Thymus (tissue), 11 donors: Measurements from ENCODE around the gene ANO10. TPM values are rescaled to one million over a fixed set of nuclear protein-coding genes. Genes with fewer than 3 reads are reported as not detected.

Experiments
- DNase-seq, 9 donors: peaks; one replicate each; pipeline ENCODE4 v3.0.0-alpha.2; 2013; ENCODE audit warnings: low spot score in 9 of 9, low read depth in 6 of 9, missing footprints in 1 of 9
- H3K27ac ChIP-seq, 2 donors: one replicate each; pipeline ENCODE4 v1.5.1; 2013; ENCODE audit warnings: control low read depth in 1 of 2, low read depth in 1 of 2, low read length in 1 of 2, mild to moderate bottlenecking in 1 of 2, moderate library complexity in 1 of 2
- H3K27me3 ChIP-seq, 2 donors: one replicate each; pipeline ENCODE4 v1.5.1; 2013; ENCODE audit warnings: low read length in 1 of 2; ENCODE audit not compliant: control insufficient read depth in 2 of 2, insufficient read depth in 1 of 2
- H3K36me3 ChIP-seq, 2 donors: one replicate each; pipeline ENCODE4 v1.5.1; 2013; ENCODE audit warnings: low read length in 1 of 2, mild to moderate bottlenecking in 1 of 2, moderate library complexity in 1 of 2; ENCODE audit not compliant: control insufficient read depth in 2 of 2, insufficient read depth in 2 of 2
- H3K4me1 ChIP-seq, 2 donors: one replicate each; pipeline ENCODE4 v1.5.1; 2013; ENCODE audit warnings: low read length in 2 of 2; ENCODE audit not compliant: control insufficient read depth in 2 of 2, insufficient read depth in 2 of 2
- H3K4me3 ChIP-seq, 2 donors: one replicate each; pipeline ENCODE4 v1.5.1; 2013; ENCODE audit warnings: low read length in 2 of 2, control low read depth in 1 of 2, mild to moderate bottlenecking in 1 of 2
- H3K9me3 ChIP-seq, 2 donors: one replicate each; pipeline ENCODE4 v1.5.1; 2013; ENCODE audit warnings: low read length in 1 of 2, mild to moderate bottlenecking in 1 of 2; ENCODE audit not compliant: control insufficient read depth in 2 of 2, insufficient read depth in 1 of 2
- WGBS: extraction: QIAGEN DNeasy Blood & Tissue Kit; methylation state at CpG from one replicate; pipeline ENCODE4 v1.1.7; 2013; 5-methylcytosine and 5-hydroxymethylcytosine counted together
- polyA plus RNA-seq: library from polyadenylated mRNA; stranded (reverse); fragments of 200-250 nt; gene quantifications from one replicate; pipeline ENCODE4 v1.2.3, GENCODE V29; 2013
- total RNA-seq: library from RNA; stranded (reverse); fragments of 120-200 nt; gene quantifications from one replicate; pipeline ENCODE4 v1.2.4, GENCODE V29; 2013
- donor health status: healthy.

ANO10 gene
- total and polyA plus RNA-seq, 2 donors: 5.2 to 8.7 TPM

- no peak overlapping the region for H3K27ac ChIP-seq
- no peaks in the 10 kb centered on the region for H3K36me3 ChIP-seq
- DNase-seq: no peak
- H3K9me3 ChIP-seq: no peaks in the 10 kb centered on the region
- H3K4me1 ChIP-seq: no peaks in the 10 kb centered on the region
- H3K27me3 ChIP-seq: no peaks in the 10 kb centered on the region
- H3K4me3 ChIP-seq: no peak overlapping the region
Observed at GRCh38 chr3:43435706-43436105, 186.1 kb downstream of the ANO10 start.

- WGBS: 97% methylated on average over 2 of the region's 2 CpGs
- Histone ChIP-seq H3K4me1 (no peaks in the 10 kb centered on the region), H3K27ac (no peak overlapping the region), H3K9me3 (no peaks in the 10 kb centered on the region), H3K27me3 (no peaks in the 10 kb centered on the region), H3K36me3 (no peaks in the 10 kb centered on the region), H3K4me3 (no peak overlapping the region)
- no peak for DNase-seq
Observed at GRCh38 chr3:43434431-43434830, 187.4 kb downstream of the ANO10 start.

GRCh38 chr3:43432462-43432861 is 189.3 kb downstream of the ANO10 start:
- Histone ChIP-seq H3K27me3 (no peaks in the 10 kb centered on the region), H3K27ac (no peak overlapping the region), H3K36me3 (no peaks in the 10 kb centered on the region), H3K4me3 (no peak overlapping the region), H3K4me1 (no peaks in the 10 kb centered on the region), H3K9me3 (no peaks in the 10 kb centered on the region)
- WGBS: 95% methylated on average over 2 of the region's 2 CpGs
- DNase-seq: no peak

GRCh38 chr3:43426388-43426787 is 195.4 kb downstream of the ANO10 start:
- H3K27ac ChIP-seq: no peak overlapping the region
- WGBS: 97% methylated on average over 1 of the region's 1 CpG

GRCh38 chr3:43425829-43426228 is 196.0 kb downstream of the ANO10 start:
- Histone ChIP-seq H3K4me3 (no peak overlapping the region), H3K36me3 (no peaks in the 10 kb centered on the region), H3K27me3 (no peaks in the 10 kb centered on the region), H3K27ac (no peak overlapping the region), H3K4me1 (no peaks in the 10 kb centered on the region), H3K9me3 (peaks cover 0 to 6% of the 10 kb centered on the region in 2 donors)
- DNase-seq: no peak
- 98% methylated on average over 4 of the region's 4 CpGs for WGBS

More at GRCh38 chr3:43426388-43426787, 195.4 kb downstream of the ANO10 start:
- no peak for DNase-seq
- H3K27me3 ChIP-seq: no peaks in the 10 kb centered on the region
- no peak overlapping the region for H3K4me3 ChIP-seq
- H3K36me3 ChIP-seq: no peaks in the 10 kb centered on the region
- no peaks in the 10 kb centered on the region for H3K4me1 ChIP-seq
- peaks cover 0 to 6% of the 10 kb centered on the region in 2 donors for H3K9me3 ChIP-seq

GRCh38 chr3:43423639-43424038 is 198.2 kb downstream of the ANO10 start:
- no peak overlapping the region for H3K27ac ChIP-seq
- no peak for DNase-seq

GRCh38 chr3:43423142-43423541 is 198.7 kb downstream of the ANO10 start:
- H3K4me1 ChIP-seq: no peaks in the 10 kb centered on the region
- DNase-seq: no peak
- no peak overlapping the region for H3K4me3 ChIP-seq
- H3K27me3 ChIP-seq: no peaks in the 10 kb centered on the region
- H3K27ac ChIP-seq: no peak overlapping the region
- H3K36me3 ChIP-seq: no peaks in the 10 kb centered on the region
- peaks cover 0 to 6% of the 10 kb centered on the region in 2 donors for H3K9me3 ChIP-seq
- 98% methylated on average over 3 of the region's 3 CpGs for WGBS

More at GRCh38 chr3:43423639-43424038, 198.2 kb downstream of the ANO10 start:
- Histone ChIP-seq H3K4me3 (no peak overlapping the region), H3K27me3 (no peaks in the 10 kb centered on the region), H3K9me3 (peaks cover 0 to 6% of the 10 kb centered on the region in 2 donors), H3K4me1 (no peaks in the 10 kb centered on the region), H3K36me3 (no peaks in the 10 kb centered on the region)
- WGBS: 64% methylated on average over 3 of the region's 3 CpGs

GRCh38 chr3:43418601-43419272 is 203.1 kb downstream of the ANO10 start:
- Histone ChIP-seq H3K36me3 (peaks cover 0 to 3% of the 10 kb centered on the region in 2 donors), H3K27me3 (no peaks in the 10 kb centered on the region), H3K4me3 (no peak overlapping the region), H3K9me3 (no peaks in the 10 kb centered on the region), H3K27ac (no peak overlapping the region), H3K4me1 (no peaks in the 10 kb centered on the region)
- no peak for DNase-seq
- WGBS: 97% methylated on average over 8 of the region's 8 CpGs

GRCh38 chr3:43417133-43417532 is 204.7 kb downstream of the ANO10 start:
- Histone ChIP-seq H3K9me3 (no peaks in the 10 kb centered on the region), H3K36me3 (peaks cover 0 to 3% of the 10 kb centered on the region in 2 donors), H3K4me1 (peaks cover 3 to 4% of the 10 kb centered on the region in 2 donors), H3K4me3 (no peak overlapping the region), H3K27me3 (no peaks in the 10 kb centered on the region), H3K27ac (no peak overlapping the region)
- no peak for DNase-seq
- 97% methylated on average over 11 of the region's 11 CpGs for WGBS
